DMS 273 (cell line): Measurements from ENCODE around the gene ZFAND5.

Experiments
- DNase-seq: peaks from one replicate; lab custom pipeline; 2025; ENCODE audit not compliant: unreplicated experiment; lab: John Stamatoyannopoulos, UW

Gene ZFAND5

GRCh38 chr9:72364679-72365524 lies at the start of gene ZFAND5:
TSS of gene ZFAND5 (minus strand) at chr9:72365208. CDS start at chr9:72360778, 4,430 bp downstream.
- DNase-seq = peak; percentile 99

- DNase-seq = no peak
Measured at GRCh38 chr9:72412483-72413040, 47.6 kb upstream of the ZFAND5 start.

- no peak for DNase-seq
Measured at GRCh38 chr9:72410214-72410613, 45.2 kb upstream of the ZFAND5 start.

GRCh38 chr9:72407114-72407513 lies 42.1 kb upstream of the ZFAND5 start:
- DNase-seq = no peak

- DNase-seq = no peak
Measured at GRCh38 chr9:72402744-72403143, 37.7 kb upstream of the ZFAND5 start.

GRCh38 chr9:72401396-72401795 lies 36.4 kb upstream of the ZFAND5 start:
- DNase-seq = no peak

- DNase-seq = no peak
Measured at GRCh38 chr9:72400866-72401265, 35.9 kb upstream of the ZFAND5 start.

GRCh38 chr9:72399391-72399790 lies 34.4 kb upstream of the ZFAND5 start:
- DNase-seq = no peak

GRCh38 chr9:72396247-72397091 lies 31.5 kb upstream of the ZFAND5 start:
- peak; percentile 60 for DNase-seq

GRCh38 chr9:72394066-72394465 lies 29.1 kb upstream of the ZFAND5 start:
- DNase-seq = no peak

GRCh38 chr9:72390907-72391306 lies 25.9 kb upstream of the ZFAND5 start:
- DNase-seq = peak; percentile 11

- DNase-seq = no peak
Measured at GRCh38 chr9:72386186-72386585, 21.2 kb upstream of the ZFAND5 start.

GRCh38 chr9:72384710-72385485 lies 19.9 kb upstream of the ZFAND5 start:
- no peak for DNase-seq

GRCh38 chr9:72383978-72384709 lies 19.1 kb upstream of the ZFAND5 start:
- DNase-seq = no peak

- DNase-seq = no peak
Measured at GRCh38 chr9:72382405-72382804, 17.4 kb upstream of the ZFAND5 start.

- DNase-seq = no peak
Measured at GRCh38 chr9:72377041-72377440, 12.0 kb upstream of the ZFAND5 start.

- DNase-seq = no peak
Measured at GRCh38 chr9:72371151-72371550, 6.1 kb upstream of the ZFAND5 start.

- peak; percentile 86 for DNase-seq
Measured at GRCh38 chr9:72365525-72366256, 683 bp upstream of the ZFAND5 start.

- DNase-seq = peak; percentile 65
Measured at GRCh38 chr9:72363908-72364678, 915 bp downstream of the ZFAND5 start.
